Stimulated activated CD8-positive, alpha-beta memory T cell treated with anti-CD3 and anti-CD28 coated beads, Interleukin-4, amount 100 ng/mL, for 4 hours (primary cell): ENCODE data around the gene SORCS2.

ENCODE experiments used
- DNase-seq, 2 donors: peaks; one replicate each; pipeline ENCODE4 v3.0.0-alpha.2; 2020; ENCODE audit warnings: low read depth in 2 of 2, low spot score in 1 of 2

SORCS2 gene

DNA sequence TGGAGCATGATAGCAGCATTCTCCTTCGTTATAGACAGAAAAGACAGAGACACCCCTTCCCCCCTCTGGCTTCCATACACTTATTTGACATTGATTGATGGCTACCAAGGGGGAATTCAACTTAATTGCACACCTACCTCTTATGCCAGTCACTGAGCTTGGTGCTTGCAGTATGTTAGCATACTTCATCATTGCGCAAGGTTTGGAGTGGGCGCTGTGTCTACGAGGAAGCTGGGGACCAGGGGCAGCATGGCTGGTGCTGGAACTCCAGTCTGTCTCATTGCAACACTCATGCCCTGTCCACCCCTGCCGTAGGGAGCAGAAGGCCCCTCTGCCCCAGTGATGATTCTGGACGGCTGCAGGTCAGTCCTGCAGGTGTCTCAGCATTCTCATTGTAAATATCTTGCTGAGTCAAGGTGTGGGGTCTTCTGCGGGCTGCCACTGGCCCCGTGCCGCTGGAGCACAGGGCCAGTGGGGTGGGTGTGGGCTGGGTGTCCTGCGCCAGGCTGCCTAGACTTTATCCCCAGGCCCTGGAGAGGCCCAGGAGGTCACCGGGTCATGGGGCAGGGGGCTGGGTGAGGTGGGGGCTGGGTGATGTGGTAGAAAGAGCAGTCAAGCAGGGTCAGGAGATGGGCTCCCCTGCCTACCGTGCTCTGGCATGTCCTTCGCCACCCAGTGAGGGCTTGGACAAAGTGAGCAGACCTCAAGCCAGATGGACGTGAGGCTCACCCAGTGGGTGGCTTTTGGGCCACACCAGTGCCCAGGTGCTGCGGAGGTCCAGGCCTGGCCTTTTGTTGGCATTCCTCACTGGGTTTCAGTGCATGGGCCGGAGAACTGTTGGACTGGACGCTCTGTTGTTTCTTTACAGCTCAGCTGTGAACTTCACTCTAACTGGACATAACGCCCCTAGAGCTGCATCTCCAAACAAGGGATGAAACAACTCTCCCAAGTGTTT lies 156.9 kb downstream of the SORCS2 start:
- DNase-seq: no peak

DNA sequence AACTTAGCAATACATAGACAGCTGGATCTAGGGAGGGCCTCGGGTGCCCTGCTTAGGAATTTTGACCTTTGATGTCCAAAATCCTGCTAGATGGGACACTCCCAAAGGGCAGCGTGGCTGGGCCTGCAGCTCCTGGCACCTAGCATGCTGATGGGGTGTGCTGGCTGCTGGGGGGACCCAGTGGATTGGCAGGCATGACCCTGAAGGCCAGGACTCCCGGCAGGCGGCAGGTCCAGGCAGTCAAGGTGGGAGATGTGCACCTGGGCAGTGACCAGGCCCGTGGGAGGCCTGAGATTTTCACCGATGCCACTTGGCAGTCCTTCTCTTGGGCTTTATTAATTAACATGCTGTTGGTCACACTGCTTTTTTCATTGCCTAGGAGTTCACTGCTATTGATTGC lies 158.1 kb downstream of the SORCS2 start:
- DNase-seq: no peak

DNA sequence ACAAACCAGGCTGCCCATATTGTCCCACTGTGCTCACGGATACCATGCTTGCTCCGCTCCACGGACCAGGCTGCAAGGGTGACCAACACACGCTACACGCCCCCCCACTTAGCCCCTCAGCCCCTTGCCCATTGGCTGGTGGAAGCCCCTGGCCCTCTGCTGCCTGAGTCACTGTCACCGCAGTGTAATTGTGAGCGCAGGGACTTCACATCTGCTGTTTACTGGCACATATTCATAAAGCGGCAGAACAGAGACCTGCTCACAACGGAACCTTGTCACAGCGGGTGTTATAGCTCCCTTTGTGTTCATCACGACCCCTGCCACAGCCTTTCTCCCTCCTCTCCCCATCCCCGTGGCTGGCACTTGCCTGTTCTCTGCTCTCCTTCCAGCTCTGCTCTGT lies 158.7 kb downstream of the SORCS2 start:
- no peak for DNase-seq

DNA sequence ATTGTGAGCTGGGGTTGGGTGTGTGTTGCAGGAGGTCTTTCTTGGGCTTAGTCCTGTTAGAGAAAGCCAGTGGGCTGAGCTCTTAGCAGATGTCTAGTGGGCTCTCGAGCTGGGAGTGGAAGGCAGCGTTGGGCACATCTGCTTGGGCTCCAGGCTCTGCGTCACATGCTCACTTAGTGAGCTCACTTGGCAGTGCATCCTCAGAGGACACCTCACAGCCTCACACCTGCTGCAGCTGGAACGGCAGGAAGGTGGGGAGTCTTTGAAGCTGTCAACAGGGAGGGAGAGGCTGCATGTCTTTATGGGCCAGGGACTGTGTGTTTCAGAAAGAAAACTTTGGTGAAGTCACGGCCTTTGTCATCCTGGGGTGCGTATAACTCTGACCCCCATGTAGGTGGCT lies 160.1 kb downstream of the SORCS2 start:
- DNase-seq: no peak

DNA sequence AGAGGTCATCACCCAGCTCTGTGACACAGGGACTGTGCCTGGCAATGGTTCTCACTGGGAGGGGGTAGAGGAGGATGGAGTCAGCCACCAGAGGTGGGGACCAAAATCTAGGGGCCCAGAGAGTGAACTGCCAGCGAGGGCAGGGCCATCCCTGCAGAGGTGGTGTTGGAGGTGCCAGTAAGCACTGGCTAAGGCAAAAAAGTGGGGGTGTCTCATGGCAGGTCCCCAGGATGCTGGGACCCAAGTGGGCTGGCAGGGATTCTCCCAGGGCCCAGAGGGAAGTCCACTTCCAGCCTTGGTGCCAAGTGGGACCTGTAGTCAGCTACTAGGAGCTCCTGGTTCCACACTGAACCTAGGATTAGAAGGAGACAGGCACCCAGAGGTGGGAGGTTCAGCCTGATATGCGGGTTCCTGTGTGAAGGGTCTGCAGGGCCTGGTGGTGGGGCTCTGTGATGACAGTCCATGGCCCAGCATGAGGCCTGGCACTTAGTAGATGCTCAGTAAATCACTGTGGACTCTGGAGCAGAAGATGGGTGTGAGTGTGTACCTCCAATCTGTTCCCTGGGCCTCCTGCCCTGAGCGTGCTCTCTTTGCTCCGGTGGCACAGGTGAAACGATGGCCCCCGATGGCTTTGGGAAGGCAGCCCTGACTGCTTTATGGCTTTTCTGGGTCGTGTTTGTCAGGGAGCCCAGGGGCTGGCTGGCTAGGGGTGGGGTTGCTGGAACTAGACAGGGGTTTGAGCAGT lies 160.9 kb downstream of the SORCS2 start:
- DNase-seq: no peak

DNA sequence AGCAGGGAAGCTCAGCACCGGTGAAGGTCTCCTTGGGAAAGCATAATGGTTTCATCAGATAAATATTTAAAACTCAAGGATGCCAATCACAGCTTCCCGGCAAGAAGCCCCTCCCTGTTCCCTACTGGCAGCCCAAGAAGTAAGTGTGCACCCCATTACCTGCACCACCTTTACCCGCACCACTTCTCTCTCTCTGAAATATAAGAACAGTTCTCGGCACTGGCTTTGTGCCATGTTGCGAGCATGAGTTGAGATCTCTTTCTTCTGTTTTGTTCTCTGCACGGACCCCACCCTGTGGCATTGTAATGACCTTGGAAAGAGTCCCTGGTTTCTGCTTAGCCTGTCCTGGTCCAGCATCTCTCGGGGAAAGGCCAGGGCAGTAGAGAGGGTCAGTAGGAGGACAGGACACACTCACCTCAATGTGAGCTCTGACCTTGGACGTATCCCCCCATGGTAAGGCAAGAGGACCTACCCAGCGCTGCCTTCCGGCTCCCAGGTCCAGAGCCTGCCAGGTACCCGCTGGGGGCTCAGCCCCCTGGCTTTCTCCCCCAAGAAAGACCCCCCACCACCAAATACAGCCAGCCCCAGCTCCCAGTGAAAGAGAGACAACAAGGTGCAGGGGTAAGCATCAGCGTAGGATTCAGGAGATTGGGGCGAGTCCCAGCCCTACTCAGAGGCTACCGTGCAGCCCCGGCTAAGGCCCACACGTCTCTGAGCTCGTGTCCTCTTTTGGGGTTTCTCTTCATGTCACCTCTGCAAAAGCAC lies 161.7 kb downstream of the SORCS2 start:
- DNase-seq: no peak

DNA sequence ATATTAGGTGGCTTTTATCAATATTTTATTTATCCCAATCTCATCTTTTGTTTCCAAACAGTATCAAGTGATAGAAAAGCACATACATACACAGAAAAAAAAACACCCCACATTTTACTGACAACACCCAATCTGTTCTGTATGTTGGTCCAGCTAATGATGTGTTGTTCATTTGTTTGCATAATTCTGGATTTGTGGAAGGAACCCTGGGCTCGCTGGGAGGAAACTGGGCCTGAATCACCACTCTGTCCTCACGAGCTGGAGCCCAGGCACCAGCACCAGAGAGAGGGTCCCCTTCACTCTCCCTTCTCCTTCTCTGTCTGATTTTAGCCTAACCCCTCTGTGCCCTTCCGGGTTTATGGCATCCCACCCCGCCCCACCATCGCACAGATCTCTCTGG lies 162.6 kb downstream of the SORCS2 start:
- no peak for DNase-seq

DNA sequence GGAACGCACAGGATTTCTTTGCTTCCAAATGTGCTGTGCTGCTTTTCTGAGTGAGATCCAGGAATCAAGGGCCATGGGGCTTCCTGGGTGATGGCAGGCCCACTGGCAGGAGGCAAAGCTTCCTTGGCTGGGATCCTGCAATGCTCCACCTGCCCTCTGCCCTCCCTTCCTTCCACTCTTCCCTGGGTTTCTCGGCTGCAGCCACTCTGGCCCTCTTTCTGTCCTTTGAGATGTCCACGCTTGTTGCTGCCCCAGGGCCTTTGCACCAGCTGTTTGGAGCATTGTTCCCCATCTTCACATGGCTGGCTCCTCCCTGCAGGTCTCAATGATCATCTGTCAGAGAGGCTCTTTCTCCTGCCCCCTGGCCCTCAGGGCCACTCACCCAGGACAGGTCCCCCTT lies 163.5 kb downstream of the SORCS2 start:
- DNase-seq: no peak

DNA sequence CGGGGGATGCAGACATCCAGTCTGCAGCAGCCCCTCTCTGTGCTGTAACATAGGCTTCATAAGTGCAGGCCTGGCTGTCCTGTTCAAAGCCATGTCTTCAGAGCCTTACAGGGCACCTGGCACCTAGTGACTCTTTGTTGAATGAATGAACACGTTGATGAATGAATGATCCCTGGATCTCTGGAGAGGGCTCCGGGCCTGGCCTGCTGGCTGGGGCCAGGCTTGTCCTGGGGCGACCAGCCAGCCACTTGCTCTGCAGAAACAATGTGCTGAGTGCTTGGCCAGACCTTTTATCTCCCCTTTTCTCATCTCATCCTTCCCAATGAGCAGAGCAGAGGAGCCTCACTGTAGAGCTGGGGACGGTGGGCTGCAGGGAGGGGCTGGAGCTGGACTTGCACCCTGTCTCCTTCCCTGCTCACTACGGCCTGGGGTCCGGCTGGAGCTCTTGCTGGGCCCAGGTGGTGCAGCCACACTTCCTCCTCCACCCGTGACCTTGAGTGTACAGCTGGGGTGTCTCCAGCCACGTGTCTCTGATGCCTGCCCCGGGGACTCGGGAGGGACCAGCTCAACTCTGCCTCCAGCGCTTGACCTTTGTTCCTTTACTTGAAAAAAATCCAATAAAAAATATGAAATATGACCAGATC lies 164.5 kb downstream of the SORCS2 start:
- no peak for DNase-seq

DNA sequence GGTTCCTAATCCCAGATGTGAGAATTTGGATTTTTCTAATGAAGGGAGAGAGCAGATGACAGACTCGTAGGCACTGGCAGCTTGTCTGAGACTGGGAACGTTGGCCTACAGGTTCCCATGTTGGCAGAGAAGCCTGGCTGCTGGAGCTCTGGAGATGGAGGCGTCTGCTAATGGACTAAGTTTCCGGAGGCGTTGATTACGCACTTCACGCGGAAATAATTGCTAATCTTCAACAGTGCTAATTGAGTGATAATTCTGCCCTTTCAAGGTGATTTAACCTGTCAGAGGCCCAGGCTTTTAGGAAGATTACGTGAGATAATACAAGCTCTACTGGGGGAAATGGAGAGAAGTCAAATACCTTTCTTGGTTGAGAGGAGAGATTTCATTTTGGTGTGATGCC lies 165.0 kb downstream of the SORCS2 start:
- DNase-seq: no peak

DNA sequence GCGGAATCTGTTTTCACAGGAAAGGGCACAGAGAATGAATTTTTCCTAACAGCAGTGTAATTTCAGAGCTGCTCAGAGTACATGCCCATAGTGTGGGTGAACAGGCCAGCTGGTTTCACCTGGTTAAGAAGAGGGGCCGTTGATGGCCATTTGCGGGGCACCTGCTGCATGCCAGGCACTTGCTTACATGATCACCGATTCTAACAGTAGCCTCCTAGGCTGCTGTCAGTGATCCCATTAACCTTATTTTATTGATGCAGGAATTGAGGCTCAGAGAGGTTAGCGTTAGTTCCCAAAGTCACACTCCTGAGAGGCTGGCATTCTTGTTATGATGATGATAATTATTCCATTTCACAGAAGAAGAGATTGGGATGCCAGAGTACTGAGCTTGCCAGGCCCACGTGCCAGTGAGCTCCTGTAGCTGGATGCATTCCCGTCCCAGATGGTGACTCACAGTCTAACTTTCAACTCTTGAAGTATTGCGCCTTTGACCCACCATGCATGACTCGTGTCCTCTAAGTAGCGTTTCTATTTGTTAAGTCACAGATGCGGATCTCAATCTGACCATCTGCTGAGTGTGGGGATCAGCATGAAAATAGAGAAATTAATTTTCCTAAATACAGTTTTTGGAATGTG lies 165.9 kb downstream of the SORCS2 start:
- DNase-seq: no peak

DNA sequence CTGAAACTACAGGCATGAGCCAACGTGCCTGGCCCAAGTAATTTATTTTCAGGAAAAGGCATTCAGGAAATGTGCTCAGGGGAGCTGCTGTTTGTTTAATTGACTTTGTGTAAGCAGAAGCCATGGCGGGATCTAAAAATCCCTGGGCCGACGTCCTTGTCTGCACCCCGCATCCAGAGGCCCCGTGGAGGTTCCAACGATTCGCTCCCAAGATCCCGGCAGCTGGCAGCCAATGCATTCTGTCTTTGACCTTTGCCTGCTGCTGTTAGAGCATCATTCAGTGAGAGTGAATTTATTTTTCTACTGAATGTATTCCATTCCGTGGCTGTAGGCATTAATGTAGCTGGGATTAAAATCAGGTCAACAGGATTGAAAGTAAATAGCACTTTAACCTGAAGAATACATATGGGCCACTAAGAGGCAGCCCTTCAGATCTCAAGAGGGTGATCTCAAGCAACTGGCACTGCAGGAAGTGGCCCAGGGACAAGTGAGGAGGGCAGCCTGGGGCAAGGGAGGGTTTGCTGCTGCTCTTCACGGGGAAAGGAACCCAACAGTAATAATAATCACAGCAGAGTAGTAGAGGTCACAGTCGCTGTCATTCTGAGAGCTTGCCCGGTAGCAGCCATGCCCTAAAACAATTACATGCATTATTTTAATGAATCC lies 167.2 kb downstream of the SORCS2 start:
- DNase-seq: no peak

DNA sequence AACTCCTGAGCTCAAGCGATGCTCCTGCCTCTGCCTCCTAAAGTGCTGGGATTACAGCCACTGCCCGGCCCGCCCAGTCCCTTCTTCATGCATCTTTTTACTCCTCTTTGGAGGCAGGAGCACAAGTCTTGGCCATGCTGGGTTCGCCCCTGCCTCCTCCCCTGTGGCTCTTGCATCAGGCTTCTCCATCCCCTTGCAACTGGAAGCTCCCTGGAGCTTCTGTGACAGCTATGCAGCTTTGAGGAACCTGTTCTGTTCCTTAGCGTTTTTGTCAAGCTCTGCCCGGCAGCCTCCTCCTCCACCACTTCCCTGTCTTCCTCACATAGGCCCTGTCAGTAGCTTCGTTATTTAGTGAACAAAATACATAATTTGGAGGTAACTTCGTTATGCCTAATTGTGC lies 168.5 kb downstream of the SORCS2 start:
- DNase-seq: no peak

DNA sequence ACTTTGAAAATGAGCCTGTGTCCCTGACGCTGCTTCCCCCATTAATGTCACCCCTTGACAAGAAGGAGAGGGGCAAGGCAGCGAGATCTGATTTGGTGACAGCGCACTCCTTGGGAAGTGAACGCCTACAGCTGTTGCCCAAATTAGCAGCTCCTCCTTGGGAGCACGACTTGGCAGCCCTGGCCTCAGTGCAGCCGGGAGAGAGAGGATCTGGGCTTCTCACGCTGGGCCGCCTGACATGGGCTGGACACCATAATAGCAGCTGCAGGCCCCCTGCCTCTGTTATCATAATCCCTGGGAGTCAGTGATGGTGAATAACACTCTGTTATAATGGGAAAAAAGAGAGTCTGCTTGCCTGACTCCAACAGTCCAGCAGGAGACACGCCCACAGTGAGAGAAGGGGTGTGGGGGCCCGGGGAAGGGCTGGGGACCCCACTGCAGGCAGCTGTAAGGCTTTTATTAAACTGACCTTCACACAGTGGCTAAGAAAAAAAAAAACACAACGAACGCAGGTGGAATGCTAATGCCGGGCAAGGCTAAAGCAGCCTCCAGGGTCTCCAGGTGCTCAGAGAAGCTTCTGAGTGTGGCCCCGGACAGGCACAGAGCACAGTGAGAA lies 169.1 kb downstream of the SORCS2 start:
- DNase-seq: no peak

DNA sequence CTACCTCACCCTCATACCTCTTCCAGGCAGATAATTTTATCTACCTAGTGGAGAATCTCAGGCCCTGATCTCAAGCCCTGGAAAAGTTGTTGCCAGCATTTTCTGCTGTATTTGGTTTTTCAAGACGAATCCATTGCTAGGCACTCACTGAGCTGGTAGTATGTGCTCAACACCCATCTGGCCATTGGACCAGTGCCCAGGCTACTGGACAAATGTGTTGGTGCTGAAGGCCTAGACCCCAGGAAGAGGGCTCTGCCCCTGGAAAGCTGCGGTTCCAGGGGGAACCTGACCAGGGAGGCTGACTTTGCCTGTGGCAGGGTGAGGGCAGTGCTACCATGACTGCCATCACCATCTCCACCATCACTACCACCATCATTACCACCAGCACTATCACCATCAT lies 170.0 kb downstream of the SORCS2 start:
- no peak for DNase-seq

DNA sequence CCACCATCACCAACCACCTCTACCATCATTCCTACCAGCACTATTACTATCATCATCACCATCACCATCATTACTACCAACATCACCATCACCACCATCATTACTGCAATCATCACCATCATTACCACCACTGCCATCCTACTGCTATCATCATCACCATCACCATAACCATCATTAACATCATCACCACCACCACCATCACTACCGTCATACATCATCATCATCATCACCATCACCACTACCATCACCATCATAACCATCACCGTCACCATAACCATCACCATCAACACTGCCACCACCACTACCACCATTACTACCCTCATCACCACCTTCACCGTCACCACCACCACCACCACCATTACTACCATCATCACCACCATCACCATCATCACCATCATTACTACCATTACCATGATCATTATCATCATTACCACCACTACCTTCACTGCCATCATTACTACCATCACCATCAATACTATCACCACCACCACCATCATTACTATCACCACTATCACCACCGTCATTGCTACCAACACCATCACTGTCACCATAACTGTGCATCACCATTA lies 170.6 kb downstream of the SORCS2 start:
- DNase-seq: no peak

DNA sequence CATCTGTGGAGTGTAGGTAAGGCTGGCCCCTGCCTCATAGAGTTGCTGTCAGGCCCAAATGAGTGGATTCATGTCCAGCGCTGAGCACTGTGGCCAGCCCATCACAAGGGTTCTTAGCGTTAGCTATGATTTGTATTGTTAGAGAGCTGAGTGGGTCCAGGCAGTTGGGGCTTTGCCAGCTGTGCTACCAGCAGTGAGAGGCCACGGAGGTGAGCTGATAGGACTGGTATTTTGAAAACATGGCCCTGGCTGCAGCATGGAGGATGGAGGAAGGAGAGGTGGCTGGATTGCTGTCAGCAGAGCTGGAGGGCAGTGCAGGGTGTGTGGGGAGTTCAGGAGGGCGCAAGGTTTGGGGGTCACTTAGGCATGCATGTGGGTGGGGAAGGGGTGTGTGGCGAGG lies 172.6 kb downstream of the SORCS2 start:
- DNase-seq: no peak

DNA sequence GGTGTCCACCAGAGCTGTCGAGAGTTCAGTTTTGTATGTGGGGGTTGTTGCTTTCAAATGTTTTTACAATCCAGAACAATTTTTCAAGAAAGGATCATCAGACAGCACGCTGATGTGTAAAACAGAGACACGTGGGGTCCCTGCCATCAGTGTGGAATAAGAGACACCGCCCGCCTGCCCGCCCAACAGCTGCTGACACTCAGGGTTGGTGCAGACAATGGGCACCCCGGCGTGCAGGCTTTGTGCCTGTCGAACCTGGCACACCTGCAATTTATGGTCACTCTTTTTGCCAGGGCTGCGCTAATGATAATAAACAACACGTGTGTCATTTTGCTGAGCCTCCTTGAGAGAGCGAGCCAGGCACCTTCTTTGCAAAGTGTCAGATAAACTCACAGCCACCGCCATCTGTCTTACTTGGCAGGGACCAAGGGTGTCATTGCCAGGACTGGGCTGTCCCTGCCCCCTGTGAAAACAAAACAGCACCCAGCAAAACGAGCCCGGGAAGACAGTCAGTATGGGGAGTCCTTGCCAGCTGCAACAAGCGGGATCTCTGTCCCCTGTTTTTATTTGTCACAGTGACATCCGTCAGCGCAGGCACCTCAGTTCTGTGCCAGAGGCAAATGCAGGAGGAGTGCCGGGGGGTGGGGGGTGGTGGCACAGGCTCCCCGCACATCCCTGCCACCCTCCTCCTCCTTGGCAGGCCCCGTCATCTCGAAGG lies 173.3 kb downstream of the SORCS2 start:
- no peak for DNase-seq
